Measurements from ENCODE around the gene USP47. TPM values are rescaled to one million over a fixed set of nuclear protein-coding genes. Genes with fewer than 3 reads are reported as not detected.
A peak's percentile ranks its signal among the peaks of the same experiment; 100 is the strongest.

Gene USP47
- total and polyA plus RNA-seq, 9 of the 15 experiments (the other 6 are each of a cell fraction or from before 2014, with no cell fraction given), result 13.1 to 63.6 (median 34.7) TPM

DNA sequence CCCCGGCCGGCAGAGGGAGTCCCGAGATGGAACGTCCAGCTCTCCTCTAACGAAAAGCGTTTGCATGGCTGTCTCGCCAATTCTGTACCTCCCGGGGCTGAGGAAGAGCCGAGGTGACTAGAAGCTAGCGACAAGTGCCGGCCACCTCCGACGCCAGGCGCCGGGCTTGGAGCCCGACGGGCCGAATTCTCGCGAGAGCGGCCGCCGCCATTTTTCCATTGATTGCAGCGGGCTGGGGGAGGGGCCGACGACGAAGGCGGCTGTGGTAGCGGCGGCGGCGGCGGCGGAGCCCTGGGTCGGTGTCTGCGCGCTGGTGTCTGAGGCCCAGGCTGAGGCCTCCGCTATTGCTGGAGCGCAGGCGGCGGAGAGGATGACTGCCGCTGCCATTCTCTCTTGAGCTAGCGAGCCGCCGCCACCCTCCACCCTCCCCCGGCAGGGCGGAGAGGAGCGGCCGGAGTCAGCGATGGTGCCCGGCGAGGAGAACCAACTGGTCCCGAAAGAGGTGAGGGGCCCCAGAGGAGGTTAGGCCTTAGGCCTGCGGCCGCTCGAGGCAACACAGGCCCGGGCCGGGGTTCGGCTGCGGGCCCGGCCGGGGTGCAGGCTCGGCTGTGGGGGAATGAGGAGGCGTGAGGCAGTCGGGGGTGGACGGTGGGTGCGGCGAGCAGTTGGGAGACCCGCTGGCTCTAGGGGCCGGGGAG is at the start of gene USP47 (continued):
- TF ChIP-seq HCFC1 (IDR thresholded peaks at IDR 0.05; ENCODE audit: low read depth, low read length) (peak; percentile 47; the same call in 1 of the 2 replicates), FOSL1 (tag; conservative IDR thresholded peaks at IDR 0.05) (peak; percentile 22; the same call in 1 of the 2 replicates), ZNF699 (CRISPR knock-in tag; IDR thresholded peaks at IDR 0.05; ENCODE audit: insufficient replicate concordance) (no peak), TAF15 (IDR thresholded peaks at IDR 0.05; ENCODE audit: low read depth, low read length) (no peak), YY1 (IDR thresholded peaks at IDR 0.05; ENCODE audit: borderline replicate concordance in 1 of 3, control insufficient read depth in 1 of 3, extremely low read depth in 1 of 3, insufficient read depth in 3 of 3, insufficient read length in 1 of 3, insufficient replicate concordance in 2 of 3, low read depth in 1 of 3, low read length in 2 of 3) (peak; percentile 81 to 98 (median 97)), ZNF717 (CRISPR knock-in tag; IDR thresholded peaks at IDR 0.05) (no peak), E2F3 (CRISPR knock-in tag; IDR thresholded peaks at IDR 0.05) (no peak), HNRNPUL1 (IDR thresholded peaks at IDR 0.05; ENCODE audit: low read length) (no peak)
- TF ChIP-seq, protein P1, sequence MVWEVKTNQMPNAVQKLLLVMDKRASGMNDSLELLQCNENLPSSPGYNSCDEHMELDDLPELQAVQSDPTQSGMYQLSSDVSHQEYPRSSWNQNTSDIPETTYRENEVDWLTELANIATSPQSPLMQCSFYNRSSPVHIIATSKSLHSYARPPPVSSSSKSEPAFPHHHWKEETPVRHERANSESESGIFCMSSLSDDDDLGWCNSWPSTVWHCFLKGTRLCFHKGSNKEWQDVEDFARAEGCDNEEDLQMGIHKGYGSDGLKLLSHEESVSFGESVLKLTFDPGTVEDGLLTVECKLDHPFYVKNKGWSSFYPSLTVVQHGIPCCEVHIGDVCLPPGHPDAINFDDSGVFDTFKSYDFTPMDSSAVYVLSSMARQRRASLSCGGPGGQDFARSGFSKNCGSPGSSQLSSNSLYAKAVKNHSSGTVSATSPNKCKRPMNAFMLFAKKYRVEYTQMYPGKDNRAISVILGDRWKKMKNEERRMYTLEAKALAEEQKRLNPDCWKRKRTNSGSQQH (CRISPR knock-in tag; IDR thresholded peaks at IDR 0.05), result no peak
- TF ChIP-seq, protein P2, sequence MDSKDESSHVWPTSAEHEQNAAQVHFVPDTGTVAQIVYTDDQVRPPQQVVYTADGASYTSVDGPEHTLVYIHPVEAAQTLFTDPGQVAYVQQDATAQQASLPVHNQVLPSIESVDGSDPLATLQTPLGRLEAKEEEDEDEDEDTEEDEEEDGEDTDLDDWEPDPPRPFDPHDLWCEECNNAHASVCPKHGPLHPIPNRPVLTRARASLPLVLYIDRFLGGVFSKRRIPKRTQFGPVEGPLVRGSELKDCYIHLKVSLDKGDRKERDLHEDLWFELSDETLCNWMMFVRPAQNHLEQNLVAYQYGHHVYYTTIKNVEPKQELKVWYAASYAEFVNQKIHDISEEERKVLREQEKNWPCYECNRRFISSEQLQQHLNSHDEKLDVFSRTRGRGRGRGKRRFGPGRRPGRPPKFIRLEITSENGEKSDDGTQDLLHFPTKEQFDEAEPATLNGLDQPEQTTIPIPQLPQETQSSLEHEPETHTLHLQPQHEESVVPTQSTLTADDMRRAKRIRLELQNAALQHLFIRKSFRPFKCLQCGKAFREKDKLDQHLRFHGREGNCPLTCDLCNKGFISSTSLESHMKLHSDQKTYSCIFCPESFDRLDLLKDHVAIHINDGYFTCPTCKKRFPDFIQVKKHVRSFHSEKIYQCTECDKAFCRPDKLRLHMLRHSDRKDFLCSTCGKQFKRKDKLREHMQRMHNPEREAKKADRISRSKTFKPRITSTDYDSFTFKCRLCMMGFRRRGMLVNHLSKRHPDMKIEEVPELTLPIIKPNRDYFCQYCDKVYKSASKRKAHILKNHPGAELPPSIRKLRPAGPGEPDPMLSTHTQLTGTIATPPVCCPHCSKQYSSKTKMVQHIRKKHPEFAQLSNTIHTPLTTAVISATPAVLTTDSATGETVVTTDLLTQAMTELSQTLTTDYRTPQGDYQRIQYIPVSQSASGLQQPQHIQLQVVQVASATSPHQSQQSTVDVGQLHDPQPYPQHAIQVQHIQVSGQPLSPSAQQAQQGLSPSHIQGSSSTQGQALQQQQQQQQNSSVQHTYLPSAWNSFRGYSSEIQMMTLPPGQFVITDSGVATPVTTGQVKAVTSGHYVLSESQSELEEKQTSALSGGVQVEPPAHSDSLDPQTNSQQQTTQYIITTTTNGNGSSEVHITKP (IDR thresholded peaks at IDR 0.05; ENCODE audit: partially characterized antibody), result peak; percentile 5
- TF ChIP-seq, protein P3, sequence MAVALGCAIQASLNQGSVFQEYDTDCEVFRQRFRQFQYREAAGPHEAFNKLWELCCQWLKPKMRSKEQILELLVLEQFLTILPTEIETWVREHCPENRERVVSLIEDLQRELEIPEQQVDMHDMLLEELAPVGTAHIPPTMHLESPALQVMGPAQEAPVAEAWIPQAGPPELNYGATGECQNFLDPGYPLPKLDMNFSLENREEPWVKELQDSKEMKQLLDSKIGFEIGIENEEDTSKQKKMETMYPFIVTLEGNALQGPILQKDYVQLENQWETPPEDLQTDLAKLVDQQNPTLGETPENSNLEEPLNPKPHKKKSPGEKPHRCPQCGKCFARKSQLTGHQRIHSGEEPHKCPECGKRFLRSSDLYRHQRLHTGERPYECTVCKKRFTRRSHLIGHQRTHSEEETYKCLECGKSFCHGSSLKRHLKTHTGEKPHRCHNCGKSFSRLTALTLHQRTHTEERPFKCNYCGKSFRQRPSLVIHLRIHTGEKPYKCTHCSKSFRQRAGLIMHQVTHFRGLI (CRISPR knock-in tag; IDR thresholded peaks at IDR 0.05), result no peak
- TF ChIP-seq, protein P4, sequence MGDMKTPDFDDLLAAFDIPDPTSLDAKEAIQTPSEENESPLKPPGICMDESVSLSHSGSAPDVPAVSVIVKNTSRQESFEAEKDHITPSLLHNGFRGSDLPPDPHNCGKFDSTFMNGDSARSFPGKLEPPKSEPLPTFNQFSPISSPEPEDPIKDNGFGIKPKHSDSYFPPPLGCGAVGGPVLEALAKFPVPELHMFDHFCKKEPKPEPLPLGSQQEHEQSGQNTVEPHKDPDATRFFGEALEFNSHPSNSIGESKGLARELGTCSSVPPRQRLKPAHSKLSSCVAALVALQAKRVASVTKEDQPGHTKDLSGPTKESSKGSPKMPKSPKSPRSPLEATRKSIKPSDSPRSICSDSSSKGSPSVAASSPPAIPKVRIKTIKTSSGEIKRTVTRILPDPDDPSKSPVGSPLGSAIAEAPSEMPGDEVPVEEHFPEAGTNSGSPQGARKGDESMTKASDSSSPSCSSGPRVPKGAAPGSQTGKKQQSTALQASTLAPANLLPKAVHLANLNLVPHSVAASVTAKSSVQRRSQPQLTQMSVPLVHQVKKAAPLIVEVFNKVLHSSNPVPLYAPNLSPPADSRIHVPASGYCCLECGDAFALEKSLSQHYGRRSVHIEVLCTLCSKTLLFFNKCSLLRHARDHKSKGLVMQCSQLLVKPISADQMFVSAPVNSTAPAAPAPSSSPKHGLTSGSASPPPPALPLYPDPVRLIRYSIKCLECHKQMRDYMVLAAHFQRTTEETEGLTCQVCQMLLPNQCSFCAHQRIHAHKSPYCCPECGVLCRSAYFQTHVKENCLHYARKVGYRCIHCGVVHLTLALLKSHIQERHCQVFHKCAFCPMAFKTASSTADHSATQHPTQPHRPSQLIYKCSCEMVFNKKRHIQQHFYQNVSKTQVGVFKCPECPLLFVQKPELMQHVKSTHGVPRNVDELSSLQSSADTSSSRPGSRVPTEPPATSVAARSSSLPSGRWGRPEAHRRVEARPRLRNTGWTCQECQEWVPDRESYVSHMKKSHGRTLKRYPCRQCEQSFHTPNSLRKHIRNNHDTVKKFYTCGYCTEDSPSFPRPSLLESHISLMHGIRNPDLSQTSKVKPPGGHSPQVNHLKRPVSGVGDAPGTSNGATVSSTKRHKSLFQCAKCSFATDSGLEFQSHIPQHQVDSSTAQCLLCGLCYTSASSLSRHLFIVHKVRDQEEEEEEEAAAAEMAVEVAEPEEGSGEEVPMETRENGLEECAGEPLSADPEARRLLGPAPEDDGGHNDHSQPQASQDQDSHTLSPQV (IDR thresholded peaks at IDR 0.05), result peak; percentile 39; the same call in 1 of the 2 replicates
- TF ChIP-seq, protein P5, sequence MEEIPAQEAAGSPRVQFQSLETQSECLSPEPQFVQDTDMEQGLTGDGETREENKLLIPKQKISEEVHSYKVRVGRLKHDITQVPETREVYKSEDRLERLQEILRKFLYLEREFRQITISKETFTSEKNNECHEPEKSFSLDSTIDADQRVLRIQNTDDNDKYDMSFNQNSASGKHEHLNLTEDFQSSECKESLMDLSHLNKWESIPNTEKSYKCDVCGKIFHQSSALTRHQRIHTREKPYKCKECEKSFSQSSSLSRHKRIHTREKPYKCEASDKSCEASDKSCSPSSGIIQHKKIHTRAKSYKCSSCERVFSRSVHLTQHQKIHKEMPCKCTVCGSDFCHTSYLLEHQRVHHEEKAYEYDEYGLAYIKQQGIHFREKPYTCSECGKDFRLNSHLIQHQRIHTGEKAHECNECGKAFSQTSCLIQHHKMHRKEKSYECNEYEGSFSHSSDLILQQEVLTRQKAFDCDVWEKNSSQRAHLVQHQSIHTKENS (CRISPR knock-in tag; IDR thresholded peaks at IDR 0.05), result no peak
